CD4-positive, alpha-beta T cell treated with Interleukin-12 subunit alpha and Interleukin-12 subunit beta, for 1 hour (primary cell): ENCODE data around the gene COIL.

Experiments
- DNase-seq: peaks from one replicate; pipeline ENCODE4 v3.0.0-alpha.2; 2020

COIL gene

DNA sequence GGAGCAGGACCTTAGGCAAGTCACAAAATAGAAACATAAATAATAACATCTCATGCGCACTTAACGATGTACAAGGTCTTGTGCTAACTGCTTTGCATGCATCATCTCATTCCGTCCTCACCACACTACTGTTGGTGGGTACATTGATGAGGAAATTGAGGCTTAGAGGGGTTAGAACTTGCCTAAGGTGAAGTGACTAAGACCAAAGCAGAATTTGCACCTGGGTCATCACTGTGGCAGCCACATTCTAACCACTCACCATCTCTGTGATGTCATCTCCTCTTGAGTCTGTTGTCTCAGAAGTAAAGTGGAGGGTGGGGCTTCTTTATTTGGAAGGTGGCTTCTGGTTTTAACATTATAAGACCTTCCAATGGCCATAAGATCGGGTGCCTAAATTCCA, 26.6 kb downstream of the COIL start:
- no peak for DNase-seq

- DNase-seq, result no peak
Observed at GRCh38 chr17:56933868-56934267, 27.0 kb downstream of the COIL start.

DNA sequence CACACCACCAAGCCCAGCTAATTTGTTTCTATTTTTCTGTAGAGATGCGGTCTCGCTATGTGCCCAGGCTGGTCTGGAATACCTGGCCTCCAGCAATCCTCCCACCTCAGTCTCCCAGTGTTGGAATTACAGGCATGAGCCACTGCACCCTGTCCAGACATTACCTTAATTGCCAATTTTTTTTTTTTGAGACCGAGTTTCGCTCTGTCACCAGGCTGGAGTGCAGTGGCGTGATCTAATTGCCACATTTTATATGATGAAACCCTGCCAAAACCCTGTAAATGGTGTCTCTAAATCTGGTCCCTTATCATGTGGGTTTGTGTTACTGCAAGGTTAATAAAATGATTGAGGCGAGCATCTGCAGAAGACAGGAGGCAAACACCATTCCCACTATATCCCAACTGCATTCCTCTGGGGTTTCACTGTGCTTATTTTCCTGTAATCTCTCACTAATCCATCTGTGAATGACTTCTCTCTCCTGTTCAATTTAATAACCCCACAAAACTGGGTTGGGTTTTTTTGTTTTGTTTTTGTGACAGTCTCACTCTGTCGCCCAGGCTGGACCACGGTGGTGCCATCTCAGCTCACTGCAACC, 27.6 kb downstream of the COIL start:
- DNase-seq, result no peak

- DNase-seq, result no peak
Observed at GRCh38 chr17:56930739-56931337, 30.0 kb downstream of the COIL start.

DNA sequence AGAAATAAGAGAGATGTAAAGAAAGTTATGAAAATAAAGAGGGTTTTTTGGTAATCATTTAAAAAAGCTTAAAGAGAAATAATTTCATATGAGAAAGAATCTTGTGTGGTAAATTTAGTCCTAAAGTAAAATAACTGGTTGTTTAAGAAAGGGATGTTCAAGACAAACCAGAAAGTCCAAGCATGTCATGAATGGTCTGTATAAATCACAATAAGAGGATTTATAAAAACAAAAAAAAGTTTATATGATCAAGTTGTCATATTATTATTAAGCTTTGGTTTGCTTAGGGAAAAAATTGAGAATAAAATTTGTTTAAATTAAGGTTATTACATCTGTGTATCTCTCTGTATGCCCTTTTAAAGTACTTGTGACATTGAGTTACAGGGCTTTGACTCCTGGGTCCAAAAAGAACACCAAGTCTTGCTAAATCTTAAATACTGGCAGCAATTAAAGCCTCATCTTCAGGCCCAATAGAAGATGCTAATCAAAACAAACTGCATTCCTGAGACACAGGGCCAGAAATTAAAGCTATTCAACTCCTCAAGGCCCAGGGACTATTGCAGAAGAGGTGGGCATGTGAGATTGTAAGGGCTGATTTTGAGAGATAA, 31.4 kb downstream of the COIL start:
- DNase-seq, result no peak

DNA sequence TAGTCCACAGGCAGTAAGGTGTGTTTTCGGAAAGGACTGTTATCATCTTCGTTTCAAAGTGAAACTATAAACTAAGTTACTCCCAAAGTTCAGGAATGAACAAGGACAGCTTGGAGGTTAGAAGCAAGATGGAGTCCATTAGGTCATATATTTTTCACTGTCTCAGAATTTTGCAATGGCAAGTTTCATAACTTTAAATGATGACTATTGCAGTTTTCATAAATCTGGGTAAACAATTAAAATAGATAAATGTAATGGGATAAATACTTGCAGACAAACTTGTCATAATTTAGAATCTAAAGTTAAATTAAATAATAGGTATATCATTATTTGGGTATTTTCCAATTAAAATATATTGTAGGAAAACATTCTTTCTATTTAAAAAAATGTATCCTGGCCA, 32.3 kb downstream of the COIL start:
- DNase-seq, result no peak

DNA sequence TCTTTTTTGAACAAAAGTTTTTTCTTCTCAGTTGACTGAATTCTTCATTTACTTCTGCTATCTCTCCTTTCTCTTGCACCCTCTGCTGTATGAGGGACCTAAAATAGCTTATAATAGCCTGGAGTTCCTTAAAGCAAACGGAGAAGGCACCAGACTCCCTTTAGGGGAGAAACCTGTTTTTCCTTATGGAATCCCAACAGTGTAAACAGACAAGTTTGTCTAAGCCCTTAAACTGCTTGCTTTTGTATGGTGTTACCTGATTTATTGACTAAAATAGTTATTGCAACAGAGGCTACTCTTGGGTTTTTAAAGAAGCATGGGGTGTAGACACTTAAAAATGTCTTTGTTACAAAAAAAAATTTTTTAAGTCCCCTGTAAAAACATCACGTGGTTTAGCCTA, 34.1 kb downstream of the COIL start:
- DNase-seq, result no peak

DNA sequence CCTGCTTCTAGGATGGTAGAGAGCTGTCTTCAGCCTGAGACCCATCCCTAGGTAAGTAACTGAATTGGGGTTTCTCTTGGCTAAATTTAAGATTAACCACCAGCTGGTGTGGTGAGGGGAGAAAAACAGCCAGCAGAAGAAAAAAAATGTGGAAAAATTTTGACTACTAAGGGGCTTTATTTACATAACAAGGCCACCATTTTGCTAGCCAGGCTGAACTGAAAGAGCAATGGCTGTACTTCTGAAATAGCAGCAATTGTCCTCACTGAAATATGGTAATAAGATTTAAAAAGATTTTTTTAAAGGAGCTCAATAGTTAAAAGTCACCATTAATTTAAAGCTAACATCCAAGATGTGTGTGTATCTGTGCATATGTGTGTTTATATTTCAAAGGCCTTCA, 34.6 kb downstream of the COIL start:
- no peak for DNase-seq

GRCh38 chr17:56925088-56925487, 35.8 kb downstream of the COIL start:
- DNase-seq, result no peak

DNA sequence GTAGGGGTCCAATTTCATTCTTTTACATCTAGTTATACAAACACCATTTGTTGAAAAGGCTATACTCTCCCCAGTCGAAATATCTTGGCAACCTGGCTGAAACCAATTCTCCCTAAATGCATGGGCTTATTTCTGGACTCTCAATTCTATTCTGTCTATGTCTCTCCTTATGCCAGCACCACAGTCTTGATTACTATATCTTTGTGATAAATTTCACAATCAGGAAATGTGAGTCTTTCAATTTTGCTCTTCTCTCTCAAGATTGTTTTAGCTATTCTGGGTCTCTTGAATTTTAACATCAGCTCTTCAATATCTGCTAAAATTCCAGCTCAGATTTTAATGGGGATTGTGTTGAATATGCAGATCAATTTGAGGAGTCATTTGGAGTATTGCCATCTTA, 41.1 kb downstream of the COIL start:
- DNase-seq, result no peak

DNA sequence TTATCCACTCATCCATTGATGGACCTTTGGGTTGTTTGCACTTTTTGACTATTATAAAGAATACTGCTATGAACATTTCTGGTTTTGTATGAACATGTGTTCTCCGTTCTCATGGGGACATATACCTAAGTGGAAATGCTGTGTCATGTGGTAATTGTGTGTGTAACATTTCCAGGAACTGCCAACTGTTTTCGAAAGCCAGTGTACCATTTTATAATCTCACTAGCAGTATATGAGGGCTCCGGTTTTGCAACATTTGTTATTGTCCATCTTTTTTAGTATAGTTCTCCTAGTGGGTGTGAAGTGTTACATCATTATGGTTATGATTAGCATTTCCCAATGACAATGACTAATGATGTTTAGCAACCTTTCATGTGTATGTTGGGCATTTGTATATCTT, 41.9 kb downstream of the COIL start:
- no peak for DNase-seq

- no peak for DNase-seq
Observed at GRCh38 chr17:56917559-56918296, 43.1 kb downstream of the COIL start.

DNA sequence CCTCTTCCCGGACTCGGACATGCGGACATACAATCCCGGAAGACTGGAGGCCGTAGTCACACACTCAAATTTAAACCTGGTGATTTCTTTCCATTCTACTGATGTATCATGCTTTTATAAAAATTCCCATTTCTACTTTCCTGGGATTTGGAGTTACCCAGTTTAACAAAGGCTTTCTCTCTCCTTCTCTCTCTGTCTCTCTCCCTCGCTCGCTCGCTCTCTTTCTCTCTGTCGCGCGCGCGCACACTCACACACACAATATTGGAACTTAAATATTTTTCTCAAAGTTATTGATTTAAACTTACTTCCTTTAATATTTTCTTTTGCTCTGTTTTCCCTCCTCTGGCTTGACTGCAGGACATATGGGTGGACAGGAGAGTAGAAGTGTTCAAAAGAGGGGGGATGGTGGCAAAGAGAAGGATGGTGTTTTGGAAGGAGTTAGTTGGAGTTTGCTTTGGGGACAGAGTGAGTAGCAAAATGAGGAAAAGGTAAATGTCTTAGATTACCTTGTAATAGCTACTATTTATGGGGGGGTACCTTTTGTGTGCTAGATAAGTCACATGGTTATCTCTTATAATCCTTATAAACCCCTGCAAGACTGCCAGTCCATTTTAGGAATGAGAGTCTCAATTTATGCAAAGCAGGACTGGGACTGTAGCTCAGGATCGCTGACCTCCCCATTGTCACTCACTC, 46.1 kb downstream of the COIL start:
- DNase-seq, result no peak

DNA sequence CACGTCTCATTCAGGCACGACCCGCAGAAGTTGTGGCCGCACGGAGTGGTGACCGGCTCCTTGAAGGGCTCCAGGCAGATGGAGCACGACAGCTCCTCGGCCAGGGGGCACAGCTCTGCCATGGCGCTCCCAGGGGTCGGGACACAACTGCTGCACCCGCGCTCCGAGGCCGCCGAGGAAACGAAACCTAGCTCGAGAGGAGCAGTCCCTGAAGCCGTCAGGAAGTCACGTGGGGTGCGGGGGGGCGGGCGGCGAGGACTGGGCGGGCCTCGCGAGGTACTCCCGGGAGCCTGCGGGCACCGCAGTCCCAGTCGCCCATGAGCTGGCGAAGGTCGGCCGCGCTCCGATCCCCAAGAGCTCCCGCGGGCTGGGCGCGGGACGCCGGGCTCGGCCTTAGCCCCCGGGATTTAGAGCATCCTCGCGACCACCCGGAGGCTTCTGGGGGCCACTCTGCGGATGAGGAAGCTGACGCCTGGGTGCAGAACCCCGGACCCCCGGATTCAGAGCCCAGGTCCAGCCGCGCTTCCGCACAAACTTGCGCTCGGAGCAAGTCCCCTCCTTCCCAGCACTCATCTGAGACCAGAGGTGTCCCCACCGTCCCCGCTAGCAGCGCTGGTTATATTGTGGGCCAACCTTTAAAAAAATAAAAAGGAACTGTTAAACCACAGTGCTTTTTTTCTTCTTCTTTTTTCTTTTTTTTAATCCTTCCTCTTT, 46.8 kb downstream of the COIL start, which contains the start of gene TRIM25:
TRIM25 (minus strand) TSS at position 183 of the 714 bp plus-strand sequence; CDS start at position 122, 61 bp downstream.
- peak; percentile 84 for DNase-seq

DNA sequence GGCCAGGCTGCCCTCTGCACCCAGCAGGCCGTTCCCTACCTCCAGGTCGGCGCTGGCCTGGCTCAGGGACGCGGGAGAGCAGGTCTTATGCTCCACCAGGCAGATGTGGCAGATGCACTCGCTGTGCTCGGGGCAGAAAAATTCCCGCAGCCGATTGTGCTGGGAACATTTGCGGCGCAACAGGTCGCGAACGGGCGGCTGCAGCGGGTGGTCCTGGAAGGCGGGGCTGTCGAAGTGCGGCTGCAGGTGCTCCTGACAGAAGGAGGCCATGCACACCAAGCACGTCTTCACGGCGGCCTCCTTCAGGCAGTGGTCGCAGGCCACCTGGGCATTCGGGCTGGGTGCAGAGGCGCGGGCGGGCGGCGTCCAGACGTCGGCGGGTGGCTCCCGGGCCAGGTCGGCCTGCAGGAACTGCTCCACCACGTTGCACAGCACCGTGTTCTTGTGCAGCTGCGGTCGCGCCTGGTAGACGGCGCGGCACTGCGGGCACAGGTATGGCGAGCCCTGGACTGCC, 47.4 kb downstream of the COIL start:
- no peak for DNase-seq

GRCh38 chr17:56913000-56913311, 47.9 kb downstream of the COIL start:
- DNase-seq, result no peak

- DNase-seq, result no peak
Observed at GRCh38 chr17:56912105-56912999, 48.5 kb downstream of the COIL start.

DNA sequence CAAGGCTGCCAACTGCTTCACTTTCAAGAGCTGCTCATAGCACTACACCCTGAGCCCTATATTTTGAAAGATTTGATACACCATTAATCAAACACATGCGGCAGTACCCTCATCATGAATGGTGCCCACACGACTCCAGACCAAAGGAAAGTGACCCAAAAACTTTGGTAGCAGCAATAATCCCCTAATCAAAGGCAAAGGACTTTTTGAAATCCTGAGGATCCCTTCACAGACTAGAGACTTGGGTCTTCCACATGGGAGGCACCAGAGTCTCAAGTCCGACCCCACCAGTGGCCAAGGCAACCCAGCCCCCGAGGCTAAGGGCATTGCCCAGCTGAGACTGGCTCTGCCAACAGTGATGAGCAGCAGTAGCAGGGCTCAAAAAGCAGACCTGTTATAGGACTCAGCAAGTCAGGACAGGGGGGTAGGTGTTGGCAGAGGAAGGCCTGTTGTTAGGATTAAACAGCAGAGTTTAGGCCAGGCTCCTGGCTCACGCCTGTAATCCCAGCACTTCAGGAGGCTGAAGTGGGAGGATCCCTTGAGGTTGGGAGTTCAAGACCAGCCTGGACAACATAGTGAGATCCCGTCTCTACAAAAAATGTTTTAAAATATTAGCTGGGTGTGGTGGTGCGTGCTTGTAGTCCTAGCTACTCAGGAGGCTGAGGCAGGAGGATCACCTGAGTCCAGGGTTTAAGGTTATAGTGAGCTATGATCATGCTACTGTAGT, 50.2 kb downstream of the COIL start:
- DNase-seq, result no peak

DNA sequence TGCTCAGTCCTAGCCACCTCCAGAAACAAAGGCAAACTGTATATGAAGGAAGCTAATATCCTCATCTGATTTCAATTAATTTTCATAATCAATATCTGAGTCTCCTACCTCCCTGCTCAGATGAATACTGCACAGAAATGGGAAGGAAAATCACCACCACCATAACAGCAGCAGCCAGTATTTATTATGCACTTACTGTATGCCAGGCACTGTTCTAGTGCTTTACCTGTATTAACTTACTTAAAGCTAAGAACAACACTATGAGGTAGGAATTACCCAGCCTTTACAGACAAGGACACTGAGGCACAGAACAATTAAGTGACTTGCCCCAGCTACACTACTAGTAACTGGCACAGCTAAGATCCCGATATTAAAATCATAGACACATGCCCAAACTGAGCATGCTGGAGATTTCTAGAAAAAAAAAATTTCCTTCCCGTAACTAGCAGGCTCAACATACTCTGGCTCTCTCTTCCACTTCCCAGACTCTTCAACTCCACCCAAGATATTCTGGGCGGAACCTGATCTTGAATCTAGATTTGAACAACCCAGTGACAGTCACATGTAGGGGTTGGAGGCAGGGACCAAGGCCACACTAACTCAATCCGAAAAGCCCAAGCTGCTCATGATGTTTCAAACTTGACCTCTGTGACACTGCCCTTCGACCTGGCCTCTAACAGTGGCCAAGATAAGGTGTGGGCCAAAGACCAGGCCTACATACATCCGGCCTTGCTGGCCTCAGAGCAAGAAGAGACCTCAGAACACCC, 50.9 kb downstream of the COIL start:
- DNase-seq, result no peak

- DNase-seq, result peak; percentile 27
Observed at GRCh38 chr17:56908001-56908542, 52.8 kb downstream of the COIL start.
